ENCODE data around the gene CLP1. TPM values are rescaled to one million over a fixed set of nuclear protein-coding genes. Genes with fewer than 3 reads are reported as not detected.

CLP1 gene
- total RNA-seq, 1 experiment from 2014 or later = 35.5 TPM

DNA sequence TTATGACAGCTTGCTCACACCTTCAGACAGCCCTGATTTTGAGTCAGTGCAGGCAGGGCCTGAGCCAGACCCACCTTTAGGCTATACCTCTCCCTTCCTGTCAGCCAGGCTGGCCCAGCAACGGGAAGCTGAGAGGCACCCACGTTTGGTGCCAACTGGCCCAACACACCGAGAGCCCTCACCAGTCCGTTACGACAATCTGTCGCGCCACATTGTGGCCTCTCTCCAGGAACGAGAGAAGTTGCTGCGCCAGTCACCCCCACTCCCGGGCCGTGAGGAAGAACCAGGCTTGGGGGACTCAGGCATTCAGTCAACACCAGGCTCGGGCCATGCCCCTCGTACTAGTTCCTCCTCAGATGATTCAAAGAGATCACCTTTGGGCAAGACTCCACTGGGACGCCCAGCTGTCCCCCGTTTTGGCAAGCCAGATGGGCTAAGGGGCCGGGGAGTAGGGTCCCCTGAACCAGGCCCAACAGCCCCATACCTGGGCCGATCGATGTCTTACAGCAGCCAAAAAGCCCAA is 41.3 kb downstream of the CLP1 start:
- Histone ChIP-seq H4K20me1 (ENCODE audit: control insufficient read depth, insufficient read depth, insufficient read length) (no peaks in the 10 kb centered on the region), H3K4ac (ENCODE audit: low read depth, low read length) (no peak overlapping the region), H2AK5ac (ENCODE audit: insufficient read length, low read length) (no peak overlapping the region), H2BK120ac (ENCODE audit: low read depth, low read length, poor library complexity, severe bottlenecking) (no peak overlapping the region), H3K4me1 (ENCODE audit: insufficient read depth, low read length) (no peaks in the 10 kb centered on the region), H3K79me2 (ENCODE audit: insufficient read depth, low read length) (no peaks in the 10 kb centered on the region), H2BK20ac (ENCODE audit: low read depth, low read length, poor library complexity, severe bottlenecking) (no peak overlapping the region), H3K9me3 (ENCODE audit: control insufficient read depth, low read depth, low read length) (no peaks in the 10 kb centered on the region), H4K5ac (ENCODE audit: insufficient read length, low read depth, low read length) (no peak overlapping the region), H3K9ac (ENCODE audit: extremely low read depth, insufficient read length, low read length) (no peak overlapping the region), H3K79me1 (ENCODE audit: insufficient read depth, low read depth, low read length, poor library complexity, severe bottlenecking) (no peaks in the 10 kb centered on the region), H4K91ac (ENCODE audit: insufficient read length, low read depth, low read length) (no peak overlapping the region), H3K18ac (ENCODE audit: insufficient read length, low read depth, low read length) (no peak overlapping the region), H3K23ac (ENCODE audit: insufficient read length, low read depth, low read length) (no peak overlapping the region), H2BK12ac (ENCODE audit: insufficient read length, low read depth, low read length) (no peak overlapping the region), H2BK15ac (ENCODE audit: low read depth, low read length) (no peak overlapping the region), H3K4me2 (ENCODE audit: insufficient read depth, insufficient read length, low read length) (no peak overlapping the region), H2BK5ac (ENCODE audit: insufficient read length, low read length) (no peak overlapping the region), H3K27me3 (ENCODE audit: insufficient read depth, low read length) (no peaks in the 10 kb centered on the region), H4K8ac (replicated peaks; ENCODE audit: insufficient read length, low read depth, low read length) (no peak overlapping the region), H3K27ac (ENCODE audit: insufficient read length, low read depth, low read length) (no peak overlapping the region), H3K14ac (ENCODE audit: insufficient read depth, low read length) (no peak overlapping the region), H3K23me2 (ENCODE audit: insufficient read length, low read depth, low read length, poor library complexity, severe bottlenecking) (no peaks in the 10 kb centered on the region), H2AFZ (ENCODE audit: low read length) (no peak overlapping the region), H3K56ac (ENCODE audit: insufficient read length, low read depth, low read length) (no peak overlapping the region), H3T11ph (ENCODE audit: low read length) (no peak overlapping the region)
- Mint-ChIP-seq H3K4me3 (no peak overlapping the region), H3K27ac (no peak overlapping the region; a peak in 1 of 7 replicates), H3K9me3 (no peaks in the 10 kb centered on the region), H3K4me1 (no peaks in the 10 kb centered on the region; a peak in 1 of 4 replicates), H3K27me3 (ENCODE audit: low read depth) (no peaks in the 10 kb centered on the region), H3K36me3 (ENCODE audit: insufficient read depth in 1 of 3, low read depth in 3 of 3) (peaks cover 39 to 80% (median 64%) of the 10 kb centered on the region in 3 experiments; a peak in 6 of 7 replicates)
- DNase-seq = no peak
- no CpG with 5 or more reads among the region's 18 CpGs for WGBS (ENCODE audit: extremely low coverage, insufficient read length, low lambda C conversion rate)
- TF ChIP-seq, protein P1, sequence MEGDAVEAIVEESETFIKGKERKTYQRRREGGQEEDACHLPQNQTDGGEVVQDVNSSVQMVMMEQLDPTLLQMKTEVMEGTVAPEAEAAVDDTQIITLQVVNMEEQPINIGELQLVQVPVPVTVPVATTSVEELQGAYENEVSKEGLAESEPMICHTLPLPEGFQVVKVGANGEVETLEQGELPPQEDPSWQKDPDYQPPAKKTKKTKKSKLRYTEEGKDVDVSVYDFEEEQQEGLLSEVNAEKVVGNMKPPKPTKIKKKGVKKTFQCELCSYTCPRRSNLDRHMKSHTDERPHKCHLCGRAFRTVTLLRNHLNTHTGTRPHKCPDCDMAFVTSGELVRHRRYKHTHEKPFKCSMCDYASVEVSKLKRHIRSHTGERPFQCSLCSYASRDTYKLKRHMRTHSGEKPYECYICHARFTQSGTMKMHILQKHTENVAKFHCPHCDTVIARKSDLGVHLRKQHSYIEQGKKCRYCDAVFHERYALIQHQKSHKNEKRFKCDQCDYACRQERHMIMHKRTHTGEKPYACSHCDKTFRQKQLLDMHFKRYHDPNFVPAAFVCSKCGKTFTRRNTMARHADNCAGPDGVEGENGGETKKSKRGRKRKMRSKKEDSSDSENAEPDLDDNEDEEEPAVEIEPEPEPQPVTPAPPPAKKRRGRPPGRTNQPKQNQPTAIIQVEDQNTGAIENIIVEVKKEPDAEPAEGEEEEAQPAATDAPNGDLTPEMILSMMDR (conservative IDR thresholded peaks at IDR 0.05) = no peak
